GM18507 (cell line): ENCODE measurements around the gene KRTAP10-9.
"Not testable (repeated sequence)": the region's sequence is repeated elsewhere in the genome, so short reads cannot be mapped to it uniquely, and the experiment has no call there.

Source experiments
- DNase-seq: peaks from one replicate; pipeline ENCODE4 v3.0.0; 2011; ENCODE audit warnings: low read depth; ENCODE audit not compliant: insufficient read length; ENCODE audit errors: extremely low spot score
- FAIRE-seq: peaks from 2 replicates; lab custom pipeline; 2011; peaks lifted over from hg19 to GRCh38; lab: Jason Lieb, UNC

KRTAP10-9 gene

DNA sequence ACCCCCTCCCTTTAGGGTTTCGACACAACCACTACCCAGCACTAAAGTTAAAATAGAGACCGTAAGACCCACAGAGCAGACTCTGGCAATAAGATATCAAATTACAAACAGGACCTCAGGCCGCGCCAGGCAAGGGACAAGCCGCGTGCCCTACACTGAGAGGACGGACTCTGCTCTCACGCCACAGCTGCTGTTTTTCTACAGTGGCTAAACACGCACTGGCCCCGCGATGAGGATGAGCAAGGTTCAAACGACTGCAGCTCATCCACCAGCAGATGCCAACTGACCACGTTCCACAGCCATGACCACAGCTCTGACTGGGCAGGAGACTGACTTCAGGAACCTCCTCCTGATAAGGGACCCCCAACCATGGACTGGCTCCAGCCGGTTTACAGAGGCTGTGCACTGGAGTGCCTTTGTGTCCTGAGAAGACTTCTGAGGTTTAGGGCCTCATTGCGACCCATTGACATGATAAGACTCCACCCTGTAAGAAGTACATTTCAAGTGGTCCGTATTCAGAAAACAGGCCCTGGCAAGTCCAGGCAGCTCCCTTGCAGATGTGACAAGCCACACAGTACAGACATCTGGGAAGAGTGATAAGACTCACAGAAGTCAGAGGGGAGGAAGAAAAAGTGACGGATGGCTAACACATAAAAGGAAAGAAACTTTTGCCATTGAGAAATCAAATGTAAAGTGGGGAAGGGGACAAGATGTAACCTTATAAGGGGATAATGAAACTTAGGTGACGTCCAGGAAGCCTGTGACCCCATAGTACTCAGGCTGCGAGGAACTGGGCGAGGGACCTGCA lies 33.1 kb upstream of the KRTAP10-9 start:
- no peak for DNase-seq
- FAIRE-seq, result no peak

- DNase-seq (no peak), FAIRE-seq (no peak)
Measured at GRCh38 chr21:44594406-44594916, 32.4 kb upstream of the KRTAP10-9 start.

DNA sequence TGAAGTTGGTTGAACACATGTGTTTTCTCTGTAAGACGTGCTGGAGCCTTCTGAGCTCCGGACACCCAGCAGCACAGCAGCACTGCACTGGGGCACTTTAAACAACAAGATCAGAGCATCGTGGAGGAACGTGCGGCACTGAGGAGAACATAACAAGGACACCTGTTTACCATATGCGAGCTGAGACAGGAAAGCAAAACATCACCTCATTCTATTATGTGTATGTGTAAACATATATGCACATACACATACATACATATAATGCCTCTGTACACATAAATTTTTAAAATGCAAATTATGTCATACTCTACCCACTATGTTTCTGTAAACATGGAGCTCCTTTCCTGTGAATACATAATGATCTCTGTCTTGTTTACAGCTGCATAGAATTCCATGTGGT lies 31.4 kb upstream of the KRTAP10-9 start:
- no peak for FAIRE-seq
- no peak for DNase-seq

DNA sequence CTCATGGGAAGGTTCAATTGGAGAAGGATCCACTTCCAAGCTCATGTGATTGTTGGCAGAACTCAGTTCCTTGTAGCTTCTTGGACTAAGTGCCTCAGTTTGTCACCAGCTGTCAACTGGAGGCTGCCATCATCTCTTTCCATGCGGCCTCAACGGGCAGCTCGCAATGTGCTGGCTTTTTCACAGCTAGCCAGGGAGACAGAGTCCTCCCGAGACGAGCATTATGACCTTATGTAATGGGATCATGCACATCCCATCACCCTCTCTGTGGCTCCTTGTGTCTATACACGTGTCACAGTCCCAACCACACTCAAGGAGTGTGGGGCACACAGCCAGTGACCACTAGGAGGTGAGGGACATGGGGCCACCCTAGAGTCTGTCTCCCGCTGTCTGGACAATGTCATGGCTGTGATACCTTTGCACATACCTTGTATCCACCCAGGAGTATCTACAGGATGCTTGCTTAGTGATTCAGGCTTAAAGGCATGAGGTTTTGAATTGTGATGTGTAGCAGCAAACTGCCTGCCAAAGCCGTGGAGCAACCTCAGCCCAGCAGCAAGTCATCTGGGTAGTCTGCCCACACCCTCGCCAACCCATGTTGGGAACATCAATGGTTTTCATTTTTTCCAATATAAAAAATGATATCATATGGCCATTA lies 30.7 kb upstream of the KRTAP10-9 start:
- FAIRE-seq, result no peak
- DNase-seq, result no peak

GRCh38 chr21:44598061-44598460 lies 28.8 kb upstream of the KRTAP10-9 start:
- DNase-seq, result no peak
- no peak for FAIRE-seq

DNA sequence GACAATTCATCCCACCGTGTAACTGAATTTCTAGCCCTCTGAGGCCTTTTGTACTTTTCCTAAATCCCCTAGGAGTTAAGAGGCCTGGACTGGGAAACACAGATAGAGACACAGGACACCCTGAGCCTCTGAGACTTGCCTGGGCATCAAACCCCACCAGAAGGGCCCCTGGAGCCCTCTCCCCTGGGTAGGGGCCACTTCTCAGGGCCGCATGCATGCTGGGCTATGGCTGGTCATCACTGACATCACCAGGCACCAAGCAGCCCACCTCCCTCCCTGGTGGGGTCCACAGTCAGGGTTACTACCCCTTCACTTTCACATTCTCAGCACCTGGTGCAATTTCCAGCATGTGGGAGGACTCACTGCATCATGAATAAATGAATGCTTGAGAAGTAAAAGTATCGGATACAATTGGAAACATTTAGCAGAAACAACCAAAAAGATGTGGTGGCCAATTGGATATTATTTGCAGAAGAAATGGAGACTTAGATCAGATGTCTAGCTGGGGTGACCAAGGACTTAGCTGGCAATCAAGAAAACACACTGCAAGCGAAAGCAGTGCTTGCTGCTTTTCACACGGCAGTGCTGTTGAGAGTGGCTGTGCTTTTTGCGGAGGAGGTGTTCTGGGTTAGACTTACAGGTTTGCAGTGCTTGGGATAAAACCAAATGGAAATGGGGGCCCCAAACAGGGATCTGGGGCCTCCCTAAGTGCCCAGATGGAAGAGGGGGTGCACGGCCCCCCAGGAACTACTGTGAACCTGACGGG lies 27.4 kb upstream of the KRTAP10-9 start:
- no peak for FAIRE-seq
- no peak for DNase-seq

DNA sequence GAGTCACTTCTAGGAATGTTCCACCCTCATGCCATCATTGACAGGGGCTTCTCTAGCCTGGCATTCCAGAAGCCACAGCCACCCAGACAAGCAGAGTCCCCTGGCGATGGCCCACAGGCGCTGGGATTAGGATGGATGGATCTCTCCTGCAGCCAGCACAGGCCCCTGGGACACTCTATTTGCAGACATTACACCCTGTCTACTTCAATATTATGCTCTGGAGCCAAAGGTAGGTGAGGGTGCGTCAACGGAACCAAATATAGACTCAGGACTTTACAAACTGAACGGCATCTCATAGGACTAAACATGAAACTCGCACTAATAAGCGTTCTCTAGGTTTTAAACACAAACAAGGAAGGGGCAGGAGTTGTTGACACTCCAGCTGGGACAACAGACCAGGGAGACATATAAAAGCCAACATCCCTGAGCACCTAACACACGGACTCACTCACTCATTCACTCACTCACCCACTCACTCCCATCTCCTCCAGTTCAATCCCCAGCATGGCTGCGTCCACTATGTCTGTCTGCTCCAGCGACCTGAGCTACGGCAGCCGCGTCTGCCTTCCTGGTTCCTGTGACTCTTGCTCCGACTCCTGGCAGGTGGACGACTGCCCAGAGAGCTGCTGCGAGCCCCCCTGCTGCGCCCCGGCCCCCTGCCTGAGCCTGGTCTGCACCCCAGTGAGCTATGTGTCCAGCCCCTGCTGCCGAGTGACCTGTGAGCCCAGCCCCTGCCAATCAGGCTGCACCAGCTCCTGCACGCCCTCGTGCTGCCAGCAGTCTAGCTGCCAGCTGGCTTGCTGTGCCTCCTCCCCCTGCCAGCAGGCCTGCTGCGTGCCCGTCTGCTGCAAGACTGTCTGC lies 26.5 kb upstream of the KRTAP10-9 start, which contains the start of gene KRTAP10-7:
TSS of gene KRTAP10-7 (plus strand) at position 480 of the 861 bp plus-strand sequence. CDS start at position 505, 25 bp downstream.
- not testable (repeated sequence) for DNase-seq, FAIRE-seq

GRCh38 chr21:44601091-44601490 lies 25.8 kb upstream of the KRTAP10-9 start:
- DNase-seq, FAIRE-seq: not testable (repeated sequence)

GRCh38 chr21:44601596-44602462 lies 25.1 kb upstream of the KRTAP10-9 start:
- FAIRE-seq, result no peak
- DNase-seq, result no peak

DNA sequence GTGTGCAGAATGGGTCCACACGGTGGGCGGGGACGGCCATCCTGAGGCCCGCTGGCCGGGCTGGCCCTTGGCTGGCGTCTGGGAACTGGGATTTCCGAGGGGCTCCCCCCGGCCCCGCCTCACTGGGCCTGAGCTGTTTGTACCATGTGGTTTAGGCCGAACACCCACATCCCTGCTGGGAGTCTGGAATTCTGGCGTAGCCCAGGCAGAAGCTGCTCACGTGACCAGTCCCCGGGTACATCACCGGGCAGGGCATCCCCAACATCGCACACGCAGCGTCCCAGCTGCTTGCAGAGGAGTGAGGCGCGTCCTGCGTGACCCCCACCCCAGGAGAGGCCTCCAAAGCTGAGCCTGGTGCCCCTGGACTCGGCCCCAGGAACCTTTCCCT lies 24.4 kb upstream of the KRTAP10-9 start:
- DNase-seq (no peak), FAIRE-seq (no peak)

DNA sequence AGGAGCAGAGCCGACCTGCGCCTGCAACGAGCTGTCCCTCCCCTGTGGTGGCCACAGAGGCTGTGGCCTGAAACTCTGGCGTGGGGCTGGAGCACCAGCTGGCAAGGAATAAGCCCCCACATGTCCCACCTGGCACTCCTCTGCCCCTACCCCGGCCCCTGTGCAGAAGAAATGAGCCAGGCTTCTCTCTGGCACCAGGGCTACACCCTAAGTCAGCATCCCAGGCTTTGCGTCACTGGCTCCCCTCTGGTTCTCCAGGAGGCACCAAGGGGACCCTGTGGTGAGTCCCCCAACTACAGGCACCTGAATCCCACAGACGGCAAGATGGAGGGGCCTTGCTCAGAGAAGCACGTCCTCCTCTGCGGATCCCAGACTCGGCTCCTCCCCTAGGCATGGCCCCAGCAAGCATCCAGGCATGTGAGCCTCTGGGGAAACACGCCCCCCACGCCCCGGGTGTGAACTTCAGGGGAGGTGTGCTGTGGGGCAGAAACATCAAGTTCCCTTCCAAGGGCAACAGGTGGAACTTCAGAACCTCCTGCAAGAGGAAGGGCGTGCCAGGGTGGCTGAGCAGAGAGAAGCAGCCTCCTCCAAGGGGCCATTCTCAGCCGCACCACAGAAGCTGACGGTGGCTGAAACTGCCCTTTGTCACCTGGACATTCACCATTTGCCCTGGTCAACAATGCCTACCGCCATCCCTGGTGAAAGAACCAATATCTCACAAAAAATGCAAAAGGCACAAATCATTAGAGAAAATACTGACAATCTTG lies 23.6 kb upstream of the KRTAP10-9 start:
- no peak for FAIRE-seq

DNA sequence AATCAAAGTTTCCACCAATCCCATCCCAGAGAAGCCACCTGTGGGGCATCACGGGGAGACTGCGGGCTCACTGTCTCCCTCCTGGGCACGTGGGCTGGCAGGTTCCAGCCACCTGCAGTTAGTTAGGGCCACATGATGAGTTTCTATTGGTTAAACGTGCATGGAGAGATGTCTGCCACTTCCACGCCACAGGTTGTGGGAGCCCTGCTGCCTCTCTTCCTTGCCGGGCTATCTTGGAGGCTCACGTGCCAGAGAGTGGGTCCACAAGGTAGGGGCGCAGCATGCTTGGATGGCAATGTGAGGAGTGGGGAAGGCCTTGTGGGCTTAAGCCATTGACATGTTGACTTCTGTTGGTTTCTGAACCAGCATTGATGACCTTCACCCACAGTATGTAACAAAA lies 23.0 kb upstream of the KRTAP10-9 start:
- FAIRE-seq (no peak), DNase-seq (no peak)

More for the DNA sequence above, 23.6 kb upstream of the KRTAP10-9 start:
- DNase-seq, result no peak

GRCh38 chr21:44606495-44606894 lies 20.4 kb upstream of the KRTAP10-9 start:
- FAIRE-seq (no peak), DNase-seq (no peak)

GRCh38 chr21:44609193-44609592 lies 17.7 kb upstream of the KRTAP10-9 start:
- no peak for FAIRE-seq
- no peak for DNase-seq

DNA sequence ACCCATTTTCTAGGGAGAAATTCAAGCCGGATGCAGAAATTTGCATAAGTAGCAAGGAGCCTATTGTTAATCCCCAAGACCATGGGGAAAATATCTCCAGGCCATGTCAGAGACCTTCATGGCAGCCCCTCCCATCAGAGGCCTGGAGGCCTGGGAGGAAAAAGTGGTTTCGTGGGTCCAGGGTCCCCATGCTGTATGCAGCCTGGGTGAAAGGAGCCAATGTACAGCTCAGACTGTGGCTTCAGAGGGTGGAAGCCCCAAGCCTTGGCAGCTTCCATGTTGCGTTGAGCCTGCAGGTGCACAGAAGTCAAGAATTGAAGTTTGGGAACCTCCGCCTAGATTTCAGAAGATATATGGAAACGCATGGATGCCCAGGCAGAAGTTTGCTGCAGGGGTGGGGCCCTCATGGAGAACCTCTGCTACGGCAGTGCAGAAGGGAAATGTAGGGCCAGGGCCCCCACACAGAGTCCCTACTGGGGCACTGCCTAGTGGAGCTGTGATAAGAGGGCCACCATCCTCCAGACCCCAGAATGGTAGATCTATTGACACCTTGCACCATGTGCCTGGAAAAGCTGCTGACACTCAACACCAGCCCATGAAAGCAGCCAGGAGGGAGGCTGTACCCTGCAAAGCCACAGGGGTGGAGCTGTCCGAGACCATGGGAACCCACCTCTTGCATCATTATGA lies 16.6 kb upstream of the KRTAP10-9 start:
- not testable (repeated sequence) for DNase-seq, FAIRE-seq

GRCh38 chr21:44611551-44611950 lies 15.3 kb upstream of the KRTAP10-9 start:
- no peak for FAIRE-seq

GRCh38 chr21:44612029-44612486 lies 14.8 kb upstream of the KRTAP10-9 start, which contains the start of gene KRTAP10-8:
KRTAP10-8 (plus strand) TSS chr21:44612079; CDS start chr21:44612101, 22 bp downstream.
- FAIRE-seq (no peak), DNase-seq (no peak)

More at GRCh38 chr21:44611551-44611950, 15.3 kb upstream of the KRTAP10-9 start:
- no peak for DNase-seq
